ENCODE measurements around the gene KLHL29.

Gene KLHL29

GRCh38 chr2:23597687-23598086, 212.7 kb downstream of the KLHL29 start:
- DNase-seq (ENCODE audit: insufficient read length) (no peak), FAIRE-seq (no peak)
- no peak for TF ChIP-seq POLR2AphosphoS5 (IDR thresholded peaks at IDR 0.05; ENCODE audit: low read depth, low read length)
- no peak for TF ChIP-seq POLR2A (IDR thresholded peaks at IDR 0.05; ENCODE audit: low read depth, low read length)
- no peak for TF ChIP-seq TAF1 (IDR thresholded peaks at IDR 0.05; ENCODE audit: borderline replicate concordance, low read depth, low read length)

- no peak for DNase-seq (ENCODE audit: insufficient read length)
- no peak for FAIRE-seq
- TF ChIP-seq POLR2A (IDR thresholded peaks at IDR 0.05; ENCODE audit: low read depth, low read length) (no peak), POLR2AphosphoS5 (IDR thresholded peaks at IDR 0.05; ENCODE audit: low read depth, low read length) (no peak), TAF1 (IDR thresholded peaks at IDR 0.05; ENCODE audit: borderline replicate concordance, low read depth, low read length) (no peak)
Measured at GRCh38 chr2:23599006-23599405, 214.0 kb downstream of the KLHL29 start.

- DNase-seq (ENCODE audit: insufficient read length) (no peak), FAIRE-seq (no peak)
- no peak for TF ChIP-seq POLR2AphosphoS5 (IDR thresholded peaks at IDR 0.05; ENCODE audit: low read depth, low read length)
Measured at GRCh38 chr2:23599667-23600066, 214.7 kb downstream of the KLHL29 start.

GRCh38 chr2:23600346-23600745, 215.4 kb downstream of the KLHL29 start:
- TF ChIP-seq POLR2AphosphoS5 (IDR thresholded peaks at IDR 0.05; ENCODE audit: low read depth, low read length): no peak
- TF ChIP-seq POLR2A (IDR thresholded peaks at IDR 0.05; ENCODE audit: low read depth, low read length): no peak
- no peak for TF ChIP-seq TAF1 (IDR thresholded peaks at IDR 0.05; ENCODE audit: borderline replicate concordance, low read depth, low read length)
- no peak for DNase-seq (ENCODE audit: insufficient read length)
- FAIRE-seq: no peak

GRCh38 chr2:23601301-23601965, 216.5 kb downstream of the KLHL29 start:
- no peak for TF ChIP-seq POLR2A (IDR thresholded peaks at IDR 0.05; ENCODE audit: low read depth, low read length)
- TF ChIP-seq POLR2AphosphoS5 (IDR thresholded peaks at IDR 0.05; ENCODE audit: low read depth, low read length): no peak
- TF ChIP-seq TAF1 (IDR thresholded peaks at IDR 0.05; ENCODE audit: borderline replicate concordance, low read depth, low read length): no peak
- DNase-seq (ENCODE audit: insufficient read length): no peak
- FAIRE-seq: no peak

GRCh38 chr2:23602116-23602515, 217.1 kb downstream of the KLHL29 start:
- no peak for FAIRE-seq
- TF ChIP-seq POLR2A (IDR thresholded peaks at IDR 0.05; ENCODE audit: low read depth, low read length): no peak
- no peak for TF ChIP-seq POLR2AphosphoS5 (IDR thresholded peaks at IDR 0.05; ENCODE audit: low read depth, low read length)
- TF ChIP-seq TAF1 (IDR thresholded peaks at IDR 0.05; ENCODE audit: borderline replicate concordance, low read depth, low read length): no peak
- DNase-seq (ENCODE audit: insufficient read length): no peak

DNA sequence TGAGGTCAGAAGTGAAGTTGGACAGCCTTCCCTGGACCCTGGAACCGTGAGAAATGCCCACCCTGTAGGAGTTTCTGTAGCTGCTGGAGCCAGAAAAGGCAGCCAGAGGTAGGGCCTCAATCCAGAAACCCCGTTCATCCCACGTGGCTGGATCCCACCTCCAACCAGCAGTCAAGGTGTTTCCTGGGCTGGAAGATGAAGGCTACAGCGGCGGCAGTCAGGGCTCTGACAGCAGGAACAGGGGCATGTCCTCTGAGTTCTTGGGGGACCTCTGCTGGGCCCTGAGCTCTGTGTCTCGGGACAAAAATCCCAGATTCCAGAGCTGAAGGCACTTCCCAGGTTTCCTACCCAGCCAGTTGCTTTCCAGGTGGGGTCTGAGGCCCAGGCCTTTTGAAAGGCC, 218.2 kb downstream of the KLHL29 start:
- no peak for FAIRE-seq
- TF ChIP-seq POLR2AphosphoS5 (IDR thresholded peaks at IDR 0.05; ENCODE audit: low read depth, low read length): no peak
- TF ChIP-seq POLR2A (IDR thresholded peaks at IDR 0.05; ENCODE audit: low read depth, low read length): no peak
- TF ChIP-seq TAF1 (IDR thresholded peaks at IDR 0.05; ENCODE audit: borderline replicate concordance, low read depth, low read length): no peak
- no peak for DNase-seq (ENCODE audit: insufficient read length)

- no peak for TF ChIP-seq POLR2AphosphoS5 (IDR thresholded peaks at IDR 0.05; ENCODE audit: low read depth, low read length)
- TF ChIP-seq TAF1 (IDR thresholded peaks at IDR 0.05; ENCODE audit: borderline replicate concordance, low read depth, low read length): no peak
- no peak for TF ChIP-seq POLR2A (IDR thresholded peaks at IDR 0.05; ENCODE audit: low read depth, low read length)
- DNase-seq (ENCODE audit: insufficient read length) (no peak), FAIRE-seq (no peak)
Measured at GRCh38 chr2:23603581-23603980, 218.6 kb downstream of the KLHL29 start.

- DNase-seq (ENCODE audit: insufficient read length) (no peak), FAIRE-seq (no peak)
- no peak for TF ChIP-seq TAF1 (IDR thresholded peaks at IDR 0.05; ENCODE audit: borderline replicate concordance, low read depth, low read length)
- TF ChIP-seq POLR2AphosphoS5 (IDR thresholded peaks at IDR 0.05; ENCODE audit: low read depth, low read length): no peak
- no peak for TF ChIP-seq POLR2A (IDR thresholded peaks at IDR 0.05; ENCODE audit: low read depth, low read length)
Measured at GRCh38 chr2:23604731-23605130, 219.8 kb downstream of the KLHL29 start.

GRCh38 chr2:23605236-23605635, 220.3 kb downstream of the KLHL29 start:
- no peak for FAIRE-seq
- no peak for DNase-seq (ENCODE audit: insufficient read length)
- TF ChIP-seq TAF1 (IDR thresholded peaks at IDR 0.05; ENCODE audit: borderline replicate concordance, low read depth, low read length) (no peak), POLR2AphosphoS5 (IDR thresholded peaks at IDR 0.05; ENCODE audit: low read depth, low read length) (no peak), POLR2A (IDR thresholded peaks at IDR 0.05; ENCODE audit: low read depth, low read length) (no peak)

DNA sequence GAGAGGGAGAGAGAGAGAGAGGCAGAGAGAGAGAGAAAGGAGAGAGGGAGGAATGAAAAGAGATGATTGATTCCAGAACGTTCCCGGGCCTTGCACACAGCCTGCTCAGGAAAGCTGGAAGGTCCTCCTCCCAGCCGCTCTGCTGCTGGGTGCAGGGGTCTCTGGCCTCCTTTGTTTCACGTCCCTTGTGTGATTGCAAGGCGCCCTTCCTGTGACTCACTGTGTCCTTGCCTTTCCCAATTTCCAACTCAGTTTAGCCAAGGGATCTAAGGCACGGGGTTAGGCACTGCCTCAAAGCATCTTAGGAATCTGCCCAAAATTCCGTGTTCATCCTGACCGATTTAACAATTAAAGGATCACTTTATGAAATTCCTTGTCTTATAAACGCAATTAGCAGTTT, 221.2 kb downstream of the KLHL29 start:
- FAIRE-seq (no peak), DNase-seq (ENCODE audit: insufficient read length) (no peak)
- TF ChIP-seq TAF1 (IDR thresholded peaks at IDR 0.05; ENCODE audit: borderline replicate concordance, low read depth, low read length) (no peak), POLR2A (IDR thresholded peaks at IDR 0.05; ENCODE audit: low read depth, low read length) (no peak), POLR2AphosphoS5 (IDR thresholded peaks at IDR 0.05; ENCODE audit: low read depth, low read length) (no peak)

GRCh38 chr2:23606968-23607367, 222.0 kb downstream of the KLHL29 start:
- no peak for FAIRE-seq
- TF ChIP-seq POLR2AphosphoS5 (IDR thresholded peaks at IDR 0.05; ENCODE audit: low read depth, low read length): no peak
- TF ChIP-seq TAF1 (IDR thresholded peaks at IDR 0.05; ENCODE audit: borderline replicate concordance, low read depth, low read length): no peak
- no peak for TF ChIP-seq POLR2A (IDR thresholded peaks at IDR 0.05; ENCODE audit: low read depth, low read length)
- no peak for DNase-seq (ENCODE audit: insufficient read length)
